H1 (cell line): Measurements from ENCODE around the gene KIF23. TPM values are rescaled to one million over a fixed set of nuclear protein-coding genes. Genes with fewer than 3 reads are reported as not detected.

Experiments used
- CHD2 ChIP-seq: IDR thresholded peaks from 2 replicates; pipeline ENCODE4 v1.6.1; 2012; ENCODE audit warnings: low read length, improper control_type of control experiment
- TAF7 ChIP-seq: optimal IDR thresholded peaks from 2 replicates; pipeline ENCODE3; 2011; ENCODE audit warnings: low read depth, mild to moderate bottlenecking, inconsistent platforms, low read length, moderate library complexity, borderline replicate concordance
- polyA plus RNA-seq, 7 experiments: library from polyadenylated mRNA; depleted of rRNA in 3 of 7; stranded (reverse) in 5 of 7; unstranded in 2 of 7; fragments of >200 nt in 5 of 7; fragments of 200-250 nt in 2 of 7; gene quantifications; 1 replicate in 5 of 7; 2 replicates in 1 of 7; 4 replicates in 1 of 7; pipeline versions ENCODE4 v1.2.1 to v1.2.3, GENCODE V29; 2011 to 2013; ENCODE audit warnings: missing spikeins in 2 of 7, mixed read lengths in 2 of 7
- total RNA-seq: library from RNA; stranded (reverse); fragmentation: NEBNext Ultra II Directional; extraction: Animal tissue kit (Norgen Biotek cat#: 25700); gene quantifications from 2 replicates; pipeline ENCODE4 v1.2.1, GENCODE V29; 2021

The KIF23 gene
- total and polyA plus RNA-seq, 2 of the 8 experiments (the other 6 are each of a cell fraction or from before 2014, with no cell fraction given): 26.2 to 77.4 TPM

GRCh38 chr15:69480932-69481331, 66.8 kb downstream of the KIF23 start (continued):
- TF ChIP-seq TAF7 (no peak), CHD2 (no peak)
- TF ChIP-seq, all 59 proteins: peak for 0
